K562 (cell line): ENCODE results near the gene CCDC88A. TPM values are rescaled to one million over a fixed set of nuclear protein-coding genes. Genes with fewer than 3 reads are reported as not detected.

Experiments
- ATAC-seq: fragments of 200-7000 bp; cut with Tn5 transposase; 3 replicates; pipeline ENCODE4 v1.9.1; 2020; ENCODE audit warnings: moderate library complexity
- BruUV-seq: library from RNA; stranded (reverse); fragments of 400-500 nt; replicated peaks from 2 replicates; lab custom pipeline; 2021; lab: Mats Ljungman, UMichigan
- CTCF ChIA-PET: fragments of 300-600 bp; formaldehyde crosslinking; extraction: SDS; loops from one replicate; lab custom pipeline; 2021; ENCODE audit warnings: low intra/inter-chr PET ratio; lab: Yijun Ruan, JAX
- POLR2A ChIA-PET: fragments of 300-600, 350-650 bp; sonication (Branson Sonifier 250); formaldehyde crosslinking; extraction: SDS; loops from one replicate; lab custom pipeline; 2021; ENCODE audit warnings: antibody characterized with exemption, inconsistent platforms; lab: Yijun Ruan, JAX
- DNase-seq, 4 experiments: peaks; one replicate each; pipeline versions ENCODE4 v3.0.0 to v3.0.0-alpha.2; 2011 to 2018; ENCODE audit warnings: low spot score in 3 of 4, mixed read lengths in 3 of 4; ENCODE audit errors: extremely low read depth in 1 of 4
- FAIRE-seq: peaks from 2 replicates; lab custom pipeline; 2011; peaks lifted over from hg19 to GRCh38; lab: Jason Lieb, UNC
- H2AFZ ChIP-seq: 2 replicates; pipeline ENCODE4 v1.6.0; 2011; ENCODE audit warnings: low read depth, low read length, control low read depth, inconsistent platforms
- H3K27ac ChIP-seq: fragments of 200-600 bp; 3 replicates; pipeline ENCODE4 v1.8.0; 2011; ENCODE audit warnings: low read depth, mild to moderate bottlenecking, control low read depth, inconsistent platforms, low read length, moderate library complexity, mixed read lengths; ENCODE audit errors: extremely low read depth
- H3K27me3 ChIP-seq, 2 experiments: fragments of 300-600 bp in 1 of 2; 2 replicates in 1 of 2; 3 replicates in 1 of 2; pipeline versions ENCODE4 v1.6.0 to v1.8.0; 2011; ENCODE audit warnings: inconsistent platforms in 2 of 2, low read length in 2 of 2, mild to moderate bottlenecking in 1 of 2, mixed read lengths in 1 of 2, moderate library complexity in 1 of 2; ENCODE audit not compliant: control insufficient read depth in 2 of 2, insufficient read depth in 2 of 2
- H3K36me3 ChIP-seq: fragments of 300-600 bp; 3 replicates; pipeline ENCODE4 v1.8.0; 2011; ENCODE audit warnings: mild to moderate bottlenecking, low read length, inconsistent platforms; ENCODE audit not compliant: control insufficient read depth, insufficient read depth
- H3K4me1 ChIP-seq, 2 experiments: fragments of 200-600 bp in 1 of 2; replicated peaks in 1 of 2; 2 replicates in 1 of 2; 3 replicates in 1 of 2; pipeline versions ENCODE4 v1.5.1 to v1.8.0; 2011; ENCODE audit warnings: inconsistent platforms in 2 of 2, low read length in 2 of 2, mild to moderate bottlenecking in 1 of 2, mixed read lengths in 1 of 2, moderate library complexity in 1 of 2; ENCODE audit not compliant: control insufficient read depth in 2 of 2, insufficient read depth in 2 of 2
- H3K4me2 ChIP-seq: 2 replicates; pipeline ENCODE4 v1.6.1; 2011; ENCODE audit warnings: low read length, control low read depth, inconsistent platforms, mixed read lengths; ENCODE audit not compliant: insufficient read depth
- H3K4me3 ChIP-seq: fragments of 200-600 bp; sonication (generic), shearing (Covaris generic); 2 replicates; pipeline ENCODE4 v1.5.1; 2016; ENCODE audit warnings: control low read depth, inconsistent platforms
- H3K79me2 ChIP-seq: fragments of 200-600 bp; 3 replicates; pipeline ENCODE4 v1.8.0; 2011; ENCODE audit warnings: low read length, inconsistent platforms; ENCODE audit not compliant: control insufficient read depth, insufficient read depth
- H3K9ac ChIP-seq, 2 experiments: 2 replicates each; pipeline versions ENCODE4 v1.6.0 to v1.6.1; 2011; ENCODE audit warnings: low read depth in 2 of 2, low read length in 2 of 2, control low read depth in 1 of 2, inconsistent platforms in 1 of 2, mild to moderate bottlenecking in 1 of 2, mixed read lengths in 1 of 2; ENCODE audit not compliant: insufficient read depth in 1 of 2
- H3K9me1 ChIP-seq: one replicate; pipeline ENCODE4 v1.6.0; 2011; ENCODE audit warnings: inconsistent platforms, mild to moderate bottlenecking, low read length, moderate library complexity; ENCODE audit not compliant: control insufficient read depth, insufficient read depth
- H3K9me3 ChIP-seq: replicated peaks from 2 replicates; pipeline ENCODE4 v1.5.1; 2011; ENCODE audit warnings: low read depth, low read length, inconsistent platforms; ENCODE audit not compliant: control insufficient read depth, insufficient read depth
- H4K20me1 ChIP-seq: replicated peaks from 2 replicates; pipeline ENCODE4 v1.6.1; 2011; ENCODE audit warnings: low read length, inconsistent platforms, mixed read lengths; ENCODE audit not compliant: control insufficient read depth, insufficient read depth
- CEBPB ChIP-seq: fragments of 450-650 bp; IDR thresholded peaks from 2 replicates; pipeline ENCODE4 v1.6.1; 2016; ENCODE audit warnings: missing genetic modification characterization, missing compliant biosample characterization
- KLF1 ChIP-seq: fragments of 450-650 bp; IDR thresholded peaks from 2 replicates; pipeline ENCODE4 v1.6.1; 2016; ENCODE audit warnings: missing genetic modification characterization, missing compliant biosample characterization
- TGIF2 ChIP-seq: sonication (generic); formaldehyde crosslinking; IDR thresholded peaks from 2 replicates; pipeline ENCODE4 v1.8.1; 2022; ENCODE audit warnings: mild to moderate bottlenecking, missing genetic modification reagents, moderate library complexity
- in situ Hi-C: fragments of 300-500 bp; cut with MboI; formaldehyde crosslinking; loops from 4 replicates; pipeline ENCODE4 v1.15.0; 2018; ENCODE audit warnings: inconsistent platforms, mixed read lengths
- intact Hi-C: fragments of 100-400 bp; cut with micrococcal nuclease; formaldehyde crosslinking; loops from 2 replicates; pipeline ENCODE4 v1.14.2; 2022
- polyA plus RNA-seq, 8 experiments: library from polyadenylated mRNA; depleted of rRNA in 4 of 8; stranded (reverse) in 5 of 8; unstranded in 3 of 8; fragments of >200 nt; fragmentation: Nextera tagmentation in 2 of 8; fragmentation: Illumina TruSeq in 1 of 8; extraction: Ambion mirVana in 2 of 8; extraction: Trizol in 1 of 8; gene quantifications; 2 replicates each; pipeline versions ENCODE4 v1.2.1 to v1.2.3, GENCODE V29; 2011 to 2014; ENCODE audit warnings: inconsistent platforms in 1 of 8, missing spikeins in 1 of 8
- total RNA-seq, 7 experiments: library from RNA; depleted of rRNA in 6 of 7; stranded (reverse); fragments of >200 nt in 6 of 7; fragmentation: Illumina TruSeq in 2 of 7; extraction: Trizol in 2 of 7; gene quantifications; 2 replicates each; pipeline versions ENCODE4 v1.2.1 to v1.2.3, GENCODE V29; 2011 to 2021; ENCODE audit warnings: low replicate concordance in 1 of 7
- TF ChIP-seq, protein P1 (sequence below): fragments of 250-450 bp; sonication (Bioruptor Pico); IDR thresholded peaks from 2 replicates; pipeline ENCODE4 v1.5.0; 2021; ENCODE audit warnings: mild to moderate bottlenecking, moderate library complexity

Gene CCDC88A
- total and polyA plus RNA-seq, 9 of the 15 experiments (the other 6 are each of a cell fraction or from before 2014, with no cell fraction given): 29.3 to 102 (median 55.6) TPM

DNA sequence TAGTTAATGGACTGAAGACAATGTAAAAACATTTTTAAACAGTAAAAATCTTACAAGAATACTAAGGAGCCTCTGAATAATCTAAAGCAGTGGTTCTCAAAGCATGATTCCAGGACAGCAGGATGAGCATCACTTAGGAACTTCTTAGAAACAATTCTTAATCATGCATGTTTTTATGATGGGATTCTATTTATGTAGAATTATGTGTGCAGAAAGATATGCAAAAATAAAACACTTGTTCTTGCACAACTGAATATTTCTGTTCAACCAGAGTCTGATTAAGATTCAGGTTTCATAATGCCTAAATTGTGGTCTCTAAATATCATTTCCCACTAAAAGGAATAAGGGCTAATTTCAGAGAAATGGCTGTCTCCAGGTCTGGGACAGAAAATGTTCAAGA is 81.4 kb downstream of the CCDC88A start:
- no peaks in the 10 kb centered on the region for H3K79me2 ChIP-seq
- no peak for DNase-seq
- BruUV-seq: no TSS peak
- no peaks in the 10 kb centered on the region for H3K4me1 ChIP-seq
- no peak overlapping the region for H3K4me3 ChIP-seq
- no peaks in the 10 kb centered on the region for H4K20me1 ChIP-seq
- intact Hi-C loops: no loop called here
- H3K9me3 ChIP-seq: no peaks in the 10 kb centered on the region
- no peak for TF ChIP-seq TGIF2 (CRISPR knock-in tag)
- no peak for TF ChIP-seq KLF1 (tag)
- TF ChIP-seq, protein P1, sequence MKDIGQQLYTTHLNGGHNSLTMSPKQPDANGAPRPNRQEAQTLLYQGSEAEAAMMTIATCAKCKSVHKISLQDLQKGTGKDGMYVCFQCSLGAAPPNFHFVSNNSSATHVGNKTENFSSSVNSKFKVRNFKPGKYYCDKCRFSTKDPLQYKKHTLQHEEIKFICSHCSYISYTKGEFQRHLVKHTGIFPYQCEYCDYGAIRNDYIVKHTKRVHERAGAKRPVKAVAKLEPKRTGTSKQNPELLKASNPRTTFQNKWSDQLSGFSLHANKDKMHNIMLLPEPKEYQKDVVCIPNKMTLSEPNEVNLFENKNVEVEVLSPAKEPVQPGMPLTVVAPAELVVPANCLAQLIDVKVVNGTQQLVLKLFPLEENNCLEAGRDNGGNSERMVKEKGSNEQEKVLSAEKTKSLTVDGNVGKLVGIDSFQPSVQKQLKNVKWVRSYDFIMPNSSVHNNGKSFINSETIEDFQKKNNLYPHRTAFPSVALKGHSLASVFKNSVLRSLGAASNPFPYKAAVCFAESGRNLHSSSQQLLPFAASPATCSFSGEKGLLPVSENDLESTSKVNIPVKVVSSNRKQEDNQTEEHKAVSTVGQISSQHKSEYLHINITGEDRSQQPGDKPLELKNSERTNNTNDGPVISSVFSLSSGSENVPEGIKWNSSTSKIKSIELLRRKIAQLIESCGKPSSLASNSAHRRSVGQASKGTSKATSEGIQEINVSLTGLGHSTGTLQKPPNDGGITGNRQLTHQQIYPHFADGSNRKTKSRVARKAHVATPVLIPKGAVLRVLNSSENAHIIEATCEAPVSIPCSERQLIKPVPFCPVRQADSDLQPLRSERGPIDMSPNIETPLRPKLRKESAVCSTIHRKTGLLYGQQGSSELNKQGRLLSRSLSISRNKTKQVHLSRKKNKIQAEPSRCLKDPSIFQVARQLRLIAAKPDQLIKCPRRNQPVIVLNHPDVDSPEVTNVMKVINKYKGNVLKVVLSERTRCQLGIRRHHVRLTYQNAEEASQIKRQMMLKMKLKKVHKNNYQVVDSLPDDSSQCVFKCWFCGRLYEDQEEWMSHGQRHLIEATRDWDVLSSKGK (CRISPR knock-in tag): no peak
- no peak for TF ChIP-seq CEBPB
- TF ChIP-seq, all 486 proteins: peak for 0
- Histone ChIP-seq H3K27me3 (no peaks in the 10 kb centered on the region), H3K9me1 (no peaks in the 10 kb centered on the region), H3K36me3 (peaks cover 62% of the 10 kb centered on the region), H3K27ac (no peak overlapping the region), H3K9ac (no peak overlapping the region), H2AFZ (no peak overlapping the region), H3K4me2 (no peak overlapping the region)
- POLR2A ChIA-PET: interaction anchor here (0.6 kb wide), 1 partner anchor 13 kb away, joined by 3 read pairs; no protein-coding TSS in a partner anchor
- CTCF ChIA-PET: no interaction called here
- FAIRE-seq (no peak), ATAC-seq (no peak)
- in situ Hi-C loops: no loop called here
